Smooth muscle cell of the umbilical artery (primary cell): ENCODE measurements around the gene TMBIM6. TPM values are rescaled to one million over a fixed set of nuclear protein-coding genes. Genes with fewer than 3 reads are reported as not detected.

ENCODE experiments used
- total RNA-seq: library from RNA; depleted of rRNA; stranded (reverse); fragments of >200 nt; gene quantifications from 2 replicates; pipeline ENCODE4 v1.2.3, GENCODE V29; 2014

Gene TMBIM6
- total RNA-seq: 354 and 370 TPM in 2 replicates

GRCh38 chr12:49740930-49741881 lies at the start of gene TMBIM6:
Gene TMBIM6, plus strand, starts transcription at chr12:49741557. Its CDS starts 10,937 bp downstream, at chr12:49752494.

GRCh38 chr12:49707128-49707811 lies 34.1 kb upstream of the TMBIM6 start, which contains the start of gene FMNL3:
Gene FMNL3, minus strand, starts transcription at chr12:49707405. Its CDS starts 225 bp downstream, at chr12:49707180.

Other genes with a start within 250 kb of the TMBIM6 start
- under 0.01 and 0.14 TPM in 2 replicates for gene KCNH3, start 202.5 kb upstream of the TMBIM6 start, total RNA-seq
- gene MCRS1, start 173.4 kb upstream of the TMBIM6 start, total RNA-seq: 40.1 and 42.7 TPM in 2 replicates
- under 0.01 and 0.09 TPM in 2 replicates for gene FAM186B, start 135.9 kb upstream of the TMBIM6 start, total RNA-seq
- 11.6 and 12.5 TPM in 2 replicates for gene PRPF40B, start 118.0 kb upstream of the TMBIM6 start, total RNA-seq
- gene FMNL3, start 34.2 kb upstream of the TMBIM6 start, total RNA-seq: 23.8 and 50.0 TPM in 2 replicates
- gene NCKAP5L, start 86.9 kb downstream of the TMBIM6 start, total RNA-seq: 25.5 and 27.0 TPM in 2 replicates
- gene BCDIN3D, start 101.5 kb downstream of the TMBIM6 start, total RNA-seq: 3.2 and 3.9 TPM in 2 replicates
- gene FAIM2, start 162.3 kb downstream of the TMBIM6 start, total RNA-seq: 0.65 and 1.5 TPM in 2 replicates
- not detected in 2 replicates for gene AQP2, start 209.2 kb downstream of the TMBIM6 start, total RNA-seq
- not detected in 2 replicates for gene AQP5, start 220.3 kb downstream of the TMBIM6 start, total RNA-seq
- gene AQP6, start 231.4 kb downstream of the TMBIM6 start, total RNA-seq: not detected in 2 replicates